GM21423 (cell line): ENCODE measurements around the gene PEAK1.
"Not testable (repeated sequence)": the region's sequence is repeated elsewhere in the genome, so short reads cannot be mapped to it uniquely, and the experiment has no call there.

Experiments used
- ATAC-seq: cut with Tn5 transposase; IDR thresholded peaks from one replicate; pipeline ENCODE4 v1.9.1; 2021; ENCODE audit warnings: mild to moderate bottlenecking, moderate library complexity; ENCODE audit not compliant: unreplicated experiment

PEAK1 gene

GRCh38 chr15:77425104-77425503 is 5.2 kb upstream of the PEAK1 start:
- ATAC-seq, result no peak

- ATAC-seq, result no peak
These were observed 1.4 kb upstream of the PEAK1 start for GRCh38 chr15:77421370-77421700.

GRCh38 chr15:77420610-77421369 is 886 bp upstream of the PEAK1 start, which contains the start of gene HMG20A:
HMG20A (plus strand) TSS chr15:77420888; CDS start chr15:77458408, 37,520 bp downstream.
- ATAC-seq, result peak; percentile 30

GRCh38 chr15:77418966-77419835 is 703 bp downstream of the PEAK1 start:
- peak; percentile 1 for ATAC-seq

- no peak for ATAC-seq
These were observed 1.4 kb downstream of the PEAK1 start for GRCh38 chr15:77418391-77418965.

- ATAC-seq, result no peak
These were observed 2.3 kb downstream of the PEAK1 start for GRCh38 chr15:77417602-77418001.

- ATAC-seq, result no peak
These were observed 3.0 kb downstream of the PEAK1 start for GRCh38 chr15:77416954-77417353.

- ATAC-seq, result no peak
These were observed 3.8 kb downstream of the PEAK1 start for GRCh38 chr15:77416148-77416455.

- ATAC-seq, result no peak
These were observed 4.3 kb downstream of the PEAK1 start for GRCh38 chr15:77415450-77416147.

- no peak for ATAC-seq
These were observed 5.0 kb downstream of the PEAK1 start for GRCh38 chr15:77414789-77415442.

- ATAC-seq, result no peak
These were observed 6.1 kb downstream of the PEAK1 start for GRCh38 chr15:77413699-77414349.

- no peak for ATAC-seq
These were observed 6.8 kb downstream of the PEAK1 start for GRCh38 chr15:77412972-77413698.

GRCh38 chr15:77411619-77411976 is 8.3 kb downstream of the PEAK1 start:
- ATAC-seq, result no peak

- peak; percentile 47 for ATAC-seq
These were observed 8.9 kb downstream of the PEAK1 start for GRCh38 chr15:77410701-77411618.

- ATAC-seq, result not testable (repeated sequence)
These were observed 9.8 kb downstream of the PEAK1 start for GRCh38 chr15:77410157-77410500.

GRCh38 chr15:77409259-77410156 is 10.4 kb downstream of the PEAK1 start:
- ATAC-seq, result peak; percentile 58

- ATAC-seq, result no peak
These were observed 13.1 kb downstream of the PEAK1 start for GRCh38 chr15:77406846-77407245.
